ENCODE measurements around the gene LTB4R2. TPM values are rescaled to one million over a fixed set of nuclear protein-coding genes. Genes with fewer than 3 reads are reported as not detected.

The LTB4R2 gene
- total RNA-seq, 4 donors from 2014 or later, result 4.4 to 81.5 (median 7.1) TPM

- in situ Hi-C loops (cut with MboI; ENCODE audit: low pct_ligation_motif_present in 1 of 4, low pct_unique_long_range_greater_than_20kb in 1 of 4, low sequenced_read_pairs in 3 of 4) (no loop called here), intact Hi-C loops (cut with DNase I; ENCODE audit: low total_unique reads) (no loop called here)
- Histone ChIP-seq H3K4me1 (peaks cover 19 to 53% (median 47%) of the 10 kb centered on the region in 4 donors), H3K27ac (peak within 1 kb of the TSS; percentile 70 to 78 (median 76)), H3K4me3 (no peak within 1 kb of the TSS), H3K9me3 (no peaks in the 10 kb centered on the region), H3K27me3 (no peaks in the 10 kb centered on the region), H3K36me3 (peaks cover 0 to 31% (median 15%) of the 10 kb centered on the region in 4 donors)
- WGBS, 2 donors (ENCODE audit: low coverage in 1 of 2), result 49 to 76% methylated on average over 3 to 6 of the region's 6 CpGs
- TF ChIP-seq POLR2A (IDR thresholded peaks at IDR 0.05) (peak; percentile 45), EP300 (IDR thresholded peaks at IDR 0.05; ENCODE audit: low read depth) (no peak), POLR2AphosphoS5 (IDR thresholded peaks at IDR 0.05) (peak in 2 of 3 donors; percentile 40 to 54), CTCF (IDR thresholded peaks at IDR 0.05) (peak; percentile 93 to 97 (median 96))
- DNase-seq, result peak; percentile 86
Measured at GRCh38 chr14:24307575-24308341, 2.2 kb upstream of the LTB4R2 start, which contains the start of gene CIDEB. CIDEB (minus strand) TSS chr14:24307977; CDS start chr14:24307858, 119 bp downstream.

GRCh38 chr14:24308342-24309124, 1.4 kb upstream of the LTB4R2 start:
- H3K9me3 ChIP-seq, result no peaks in the 10 kb centered on the region
- no peak for DNase-seq
- H3K27ac ChIP-seq, result peak overlapping the region; percentile 70 to 78 (median 76)
- TF ChIP-seq CTCF (IDR thresholded peaks at IDR 0.05) (peak in 3 of 5 experiments; percentile 2 to 6 (median 4)), POLR2AphosphoS5 (IDR thresholded peaks at IDR 0.05) (no peak), EP300 (IDR thresholded peaks at IDR 0.05; ENCODE audit: low read depth) (no peak), POLR2A (IDR thresholded peaks at IDR 0.05) (no peak)
- intact Hi-C loops (cut with DNase I; ENCODE audit: low total_unique reads) (no loop called here), in situ Hi-C loops (cut with MboI; ENCODE audit: low pct_ligation_motif_present in 1 of 4, low pct_unique_long_range_greater_than_20kb in 1 of 4, low sequenced_read_pairs in 3 of 4) (no loop called here)
- peaks cover 19 to 54% (median 47%) of the 10 kb centered on the region in 4 donors for H3K4me1 ChIP-seq
- no peak overlapping the region for H3K4me3 ChIP-seq
- H3K27me3 ChIP-seq, result no peaks in the 10 kb centered on the region
- peaks cover 0 to 24% (median 12%) of the 10 kb centered on the region in 4 donors for H3K36me3 ChIP-seq
- WGBS, 2 donors (ENCODE audit: low coverage in 1 of 2), result 75 to 90% methylated on average over 4 to 7 of the region's 7 CpGs

GRCh38 chr14:24310265-24310645, 315 bp downstream of the LTB4R2 start:
- DNase-seq, result peak; percentile 60
- no peak for TF ChIP-seq EP300 (IDR thresholded peaks at IDR 0.05; ENCODE audit: low read depth)
- TF ChIP-seq CTCF (IDR thresholded peaks at IDR 0.05), result no peak
- TF ChIP-seq POLR2AphosphoS5 (IDR thresholded peaks at IDR 0.05), result no peak
- no peak for TF ChIP-seq POLR2A (IDR thresholded peaks at IDR 0.05)
- Histone ChIP-seq H3K36me3 (peaks cover 0 to 6% (median 3%) of the 10 kb centered on the region in 4 donors), H3K4me3 (peak overlapping the region; percentile 34 to 58 (median 40)), H3K9me3 (no peaks in the 10 kb centered on the region), H3K27me3 (no peaks in the 10 kb centered on the region), H3K4me1 (peaks cover 19 to 65% (median 48%) of the 10 kb centered on the region in 4 donors), H3K27ac (peak overlapping the region; percentile 81 to 90 (median 86))
- WGBS, 2 donors (ENCODE audit: low coverage in 1 of 2), result 21 to 33% methylated on average over 1 to 5 of the region's 5 CpGs
- in situ Hi-C loops (cut with MboI; ENCODE audit: low pct_ligation_motif_present in 1 of 4, low pct_unique_long_range_greater_than_20kb in 1 of 4, low sequenced_read_pairs in 3 of 4), result no loop called here
- intact Hi-C loops (cut with DNase I; ENCODE audit: low total_unique reads), result no loop called here
